Stimulated activated CD4-positive, alpha-beta T cell treated with anti-CD3 and anti-CD28 coated beads, Interleukin-15, amount 100 ng/mL, for 1 hour (primary cell): ENCODE results near the gene POU2F2.
"Not testable (repeated sequence)": the region's sequence is repeated elsewhere in the genome, so short reads cannot be mapped to it uniquely, and the experiment has no call there.

Experiments used
- DNase-seq, 2 donors: peaks; one replicate each; pipeline ENCODE4 v3.0.0-alpha.2; 2020; ENCODE audit warnings: low read depth in 1 of 2, low spot score in 1 of 2

The POU2F2 gene

DNA sequence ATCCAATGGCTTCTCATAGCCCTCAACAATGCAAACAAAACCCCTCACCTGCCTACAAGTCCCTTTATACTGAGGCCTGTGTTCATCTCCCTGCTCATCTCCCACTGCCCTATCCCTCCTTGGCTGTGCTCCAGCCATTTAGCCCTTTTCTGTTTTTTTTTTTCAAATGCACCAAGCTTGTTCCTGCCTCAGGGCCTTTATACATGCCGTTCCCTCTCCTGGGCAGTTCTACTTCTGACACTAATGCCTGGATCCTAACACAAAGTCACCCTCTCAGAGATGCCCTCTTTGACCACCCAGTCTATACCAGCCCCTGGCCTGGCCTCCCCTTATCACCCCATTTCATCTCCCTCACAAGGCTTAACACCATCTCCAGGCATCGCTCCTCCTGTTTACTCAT, 29.4 kb downstream of the POU2F2 start:
- DNase-seq = no peak

DNA sequence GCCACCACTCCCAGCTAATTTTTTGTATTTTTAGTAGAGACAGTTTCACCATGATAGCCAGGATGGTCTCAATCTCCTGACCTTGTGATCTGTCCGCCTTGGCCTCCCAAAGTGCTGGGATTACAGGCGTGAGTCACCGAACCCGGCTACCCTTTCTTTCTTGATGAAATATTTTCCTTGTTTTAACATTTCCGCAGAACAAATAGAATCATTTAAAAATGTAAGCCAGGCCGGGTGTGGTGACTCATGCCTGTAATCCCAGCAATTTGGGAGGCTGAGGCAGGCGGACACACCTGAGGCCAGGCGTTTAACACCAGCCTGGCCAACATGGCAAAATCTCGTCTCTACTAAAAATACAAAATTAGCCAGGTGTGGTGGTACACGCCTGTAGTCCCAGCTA, 32.0 kb downstream of the POU2F2 start:
- DNase-seq = not testable (repeated sequence)

- DNase-seq = no peak
Observed at GRCh38 chr19:42099336-42099925, 32.8 kb downstream of the POU2F2 start.

GRCh38 chr19:42098781-42099180, 33.5 kb downstream of the POU2F2 start:
- no peak for DNase-seq

DNA sequence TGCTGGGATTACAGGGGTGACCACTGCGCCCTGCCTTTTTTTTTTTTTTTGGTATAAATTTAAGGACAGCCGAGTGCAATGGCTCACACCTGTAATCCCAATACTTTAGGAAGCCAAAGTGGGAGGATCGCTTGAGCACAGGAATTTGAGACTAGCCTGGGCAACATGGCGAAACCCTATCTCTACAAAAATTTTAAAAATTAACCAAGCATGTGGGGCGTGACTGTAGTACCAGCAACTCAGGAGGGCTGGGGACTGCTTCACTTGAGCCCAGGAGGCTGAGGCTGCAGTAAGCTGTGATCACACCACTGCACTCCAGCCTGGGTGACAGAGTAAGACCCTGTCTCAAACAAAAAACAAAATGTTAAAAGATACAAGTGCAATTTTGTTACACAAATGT, 34.8 kb downstream of the POU2F2 start:
- no peak for DNase-seq

DNA sequence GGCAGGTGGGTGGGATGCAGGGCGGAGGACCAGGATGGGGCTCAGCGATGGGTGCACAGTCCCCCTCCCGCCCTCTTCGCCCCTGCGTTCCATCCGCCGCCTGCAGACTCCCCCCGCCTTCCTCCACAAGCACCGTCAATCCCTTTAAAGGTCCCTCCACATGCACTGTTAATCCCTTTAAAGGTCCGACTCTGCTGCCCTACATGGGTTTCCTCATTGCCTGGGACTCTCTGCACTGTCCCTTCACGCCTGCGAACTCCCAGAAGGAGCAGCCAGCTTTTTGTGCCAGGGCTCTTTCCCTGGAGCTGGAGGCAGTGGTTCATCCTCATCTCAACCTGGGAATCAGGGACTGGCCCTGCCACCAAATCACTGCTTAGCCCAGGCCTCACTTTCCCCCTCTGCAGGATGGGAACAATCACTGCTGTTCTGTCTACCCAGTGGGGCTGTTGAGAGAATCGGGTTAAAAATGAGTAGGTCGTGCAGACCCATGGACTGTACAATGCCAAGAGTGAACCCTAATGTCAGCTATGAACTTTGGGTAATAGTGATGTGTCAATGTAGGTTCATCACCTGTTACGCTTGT, 35.9 kb downstream of the POU2F2 start:
- DNase-seq = no peak

DNA sequence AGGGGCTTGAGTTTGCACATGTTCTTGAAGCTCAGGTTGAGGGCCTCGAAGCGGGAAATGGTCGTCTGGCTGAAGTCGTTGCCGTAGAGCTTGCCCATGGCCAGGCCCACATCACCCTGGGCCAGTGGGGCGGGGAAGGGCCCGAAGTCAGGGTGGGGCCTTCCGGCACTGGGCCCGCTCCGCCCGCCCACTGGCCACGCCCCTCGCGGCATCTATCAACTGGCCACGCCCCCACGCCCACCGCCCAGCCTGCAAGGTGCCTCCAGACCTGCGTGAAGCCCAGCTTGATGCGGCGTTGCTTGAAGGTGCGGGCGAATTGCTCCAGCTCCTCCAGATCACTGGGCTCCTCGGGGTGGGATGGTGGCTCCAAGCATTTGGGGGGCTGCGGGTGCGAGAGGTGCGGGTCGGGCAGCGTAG, 36.4 kb downstream of the POU2F2 start:
- no peak for DNase-seq

- no peak for DNase-seq
Observed at GRCh38 chr19:42095142-42095813, 37.0 kb downstream of the POU2F2 start.

DNA sequence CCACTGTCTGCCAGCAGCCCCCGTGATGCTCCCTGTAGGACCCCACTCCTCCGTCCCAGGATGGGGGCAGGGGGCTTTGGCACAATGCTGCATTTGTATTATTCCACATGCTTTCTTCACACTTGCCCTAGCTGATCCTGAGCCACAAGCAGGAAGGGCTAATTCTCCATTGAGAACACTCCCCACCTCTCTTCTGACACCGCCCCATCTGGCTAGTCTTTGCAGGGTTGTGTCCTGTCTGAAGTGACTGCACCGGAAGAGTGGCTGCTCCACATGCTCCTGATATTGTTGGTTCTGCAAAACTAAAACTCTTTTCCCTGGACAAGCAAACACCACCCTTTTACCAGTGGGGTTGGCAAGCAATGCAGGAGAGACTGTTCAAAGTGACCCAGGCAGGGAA, 38.3 kb downstream of the POU2F2 start:
- no peak for DNase-seq

DNA sequence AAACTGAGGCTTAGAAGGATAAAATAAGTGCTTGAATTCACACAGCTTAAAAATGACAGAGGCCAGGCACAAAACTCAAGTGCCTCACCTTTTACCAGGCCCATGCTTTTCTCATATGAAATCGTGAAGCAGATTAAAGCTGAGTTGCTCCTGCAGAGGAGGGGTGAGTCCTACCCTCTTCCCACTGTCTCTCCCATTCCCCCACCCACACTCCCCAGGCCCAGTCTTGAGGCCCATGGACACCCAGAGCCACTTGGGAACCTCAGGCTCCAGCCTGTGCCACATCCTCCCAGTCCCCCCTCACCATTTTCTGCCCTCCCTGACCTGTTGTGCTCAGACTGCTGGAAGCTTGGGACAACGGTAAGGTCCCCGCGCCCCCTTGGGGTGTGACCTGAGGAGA, 38.7 kb downstream of the POU2F2 start:
- DNase-seq = no peak

DNA sequence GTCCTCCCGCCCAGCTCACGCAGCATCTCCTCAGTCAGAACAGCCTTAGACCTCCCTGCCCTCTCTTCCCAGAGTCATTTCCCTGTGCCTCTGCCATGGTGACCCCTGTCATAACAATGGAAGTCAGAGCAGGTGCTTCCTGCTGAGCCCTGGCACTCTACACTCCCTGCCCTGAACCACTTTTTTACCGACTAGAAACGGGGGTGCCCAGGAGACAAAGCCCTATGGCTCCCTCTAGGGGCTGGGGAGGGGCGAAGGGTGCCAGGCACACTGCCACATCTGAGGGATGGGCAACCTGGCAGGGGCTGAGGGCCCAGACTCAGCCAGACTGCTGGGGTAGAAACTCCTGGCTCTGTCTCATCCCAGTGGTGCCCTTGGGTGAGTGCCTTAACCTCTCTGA, 39.9 kb downstream of the POU2F2 start:
- DNase-seq = no peak

DNA sequence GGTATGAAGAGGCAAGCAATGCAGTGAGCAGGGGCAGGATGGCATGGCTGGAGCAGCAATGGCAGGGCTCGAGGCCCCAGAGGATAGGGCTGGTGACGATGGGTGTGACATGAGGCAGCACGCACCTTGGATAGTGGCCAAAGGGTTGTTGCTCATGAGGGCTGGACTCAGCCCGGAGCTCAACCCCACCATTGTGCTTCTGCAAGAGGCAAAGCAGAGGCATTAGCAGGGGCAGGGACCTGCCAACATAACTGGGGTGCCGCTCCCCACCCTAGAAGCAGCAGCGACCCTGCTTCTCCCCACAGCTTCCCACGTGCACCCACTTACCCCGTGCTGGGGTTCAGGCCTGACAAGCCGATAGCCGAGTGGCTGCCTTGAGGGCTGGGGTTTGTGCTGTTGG, 40.5 kb downstream of the POU2F2 start:
- DNase-seq = no peak

DNA sequence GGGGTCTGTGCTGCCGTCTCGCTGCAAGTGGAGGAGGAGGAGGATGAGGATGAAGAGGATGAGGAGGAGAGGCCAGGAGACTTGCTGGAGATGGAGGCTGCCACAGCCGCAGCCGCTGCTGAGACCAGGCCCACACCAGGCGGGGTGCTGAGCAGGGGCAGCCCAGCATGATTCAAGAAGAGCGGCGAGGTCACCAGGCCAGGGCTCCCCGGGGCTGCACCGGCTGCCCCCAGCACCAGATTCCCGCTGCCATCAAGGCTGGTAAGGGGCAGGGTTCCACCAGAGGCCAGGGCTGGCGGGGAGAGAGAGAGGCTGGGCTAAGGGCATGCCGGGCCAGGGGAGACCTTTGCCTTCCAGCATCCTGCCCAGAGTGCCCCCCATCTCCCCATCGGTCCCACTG, 40.9 kb downstream of the POU2F2 start:
- DNase-seq = no peak

DNA sequence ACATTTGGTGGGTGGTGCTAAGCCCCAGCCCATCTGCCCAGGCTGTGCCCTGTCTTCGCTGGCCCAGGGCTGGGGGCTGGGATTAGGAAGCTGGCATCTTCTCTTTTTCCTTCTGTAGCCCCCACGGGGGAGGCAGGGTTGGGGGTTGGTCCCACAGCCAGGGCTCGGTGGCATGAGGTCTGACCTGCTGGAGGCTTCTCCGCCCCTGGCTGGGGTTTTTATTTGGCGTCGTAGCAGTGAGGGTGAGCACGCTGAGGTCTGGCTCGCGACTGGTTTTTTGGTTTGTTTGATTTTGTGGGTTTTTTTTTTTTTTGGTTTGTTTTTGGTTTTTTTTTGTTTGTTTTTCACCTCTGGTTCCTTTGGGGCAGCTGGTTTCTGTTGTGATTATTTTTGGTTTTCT, 41.6 kb downstream of the POU2F2 start:
- no peak for DNase-seq

- DNase-seq = no peak
Observed at GRCh38 chr19:42089772-42090171, 42.5 kb downstream of the POU2F2 start.

DNA sequence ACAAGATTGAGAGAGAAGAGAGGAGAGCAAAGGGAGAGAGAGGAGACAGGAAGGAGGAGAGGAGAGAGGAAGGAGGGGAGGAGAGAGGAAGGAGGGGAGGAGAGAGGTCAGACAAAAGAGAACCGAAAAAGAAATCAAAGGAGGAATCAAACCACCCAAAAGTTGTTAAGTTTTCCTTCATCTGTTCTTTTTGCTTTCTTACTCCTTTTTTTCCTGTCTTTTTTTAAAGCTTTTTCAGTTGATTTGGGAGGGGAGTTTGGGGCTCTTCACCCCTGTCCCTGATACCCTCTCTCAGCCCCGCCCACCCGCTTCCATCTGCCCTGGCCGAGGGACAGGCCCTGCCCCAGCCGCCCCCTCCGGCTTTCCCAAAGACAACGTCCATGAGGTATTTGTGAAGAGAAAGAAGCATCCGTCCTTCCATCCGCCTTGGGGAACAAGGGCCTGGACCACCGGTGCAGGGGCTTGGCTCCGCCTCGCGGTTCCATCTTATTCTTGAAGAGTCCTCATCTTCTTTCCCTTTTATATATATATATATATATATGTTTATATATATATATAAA, 43.0 kb downstream of the POU2F2 start:
- no peak for DNase-seq

DNA sequence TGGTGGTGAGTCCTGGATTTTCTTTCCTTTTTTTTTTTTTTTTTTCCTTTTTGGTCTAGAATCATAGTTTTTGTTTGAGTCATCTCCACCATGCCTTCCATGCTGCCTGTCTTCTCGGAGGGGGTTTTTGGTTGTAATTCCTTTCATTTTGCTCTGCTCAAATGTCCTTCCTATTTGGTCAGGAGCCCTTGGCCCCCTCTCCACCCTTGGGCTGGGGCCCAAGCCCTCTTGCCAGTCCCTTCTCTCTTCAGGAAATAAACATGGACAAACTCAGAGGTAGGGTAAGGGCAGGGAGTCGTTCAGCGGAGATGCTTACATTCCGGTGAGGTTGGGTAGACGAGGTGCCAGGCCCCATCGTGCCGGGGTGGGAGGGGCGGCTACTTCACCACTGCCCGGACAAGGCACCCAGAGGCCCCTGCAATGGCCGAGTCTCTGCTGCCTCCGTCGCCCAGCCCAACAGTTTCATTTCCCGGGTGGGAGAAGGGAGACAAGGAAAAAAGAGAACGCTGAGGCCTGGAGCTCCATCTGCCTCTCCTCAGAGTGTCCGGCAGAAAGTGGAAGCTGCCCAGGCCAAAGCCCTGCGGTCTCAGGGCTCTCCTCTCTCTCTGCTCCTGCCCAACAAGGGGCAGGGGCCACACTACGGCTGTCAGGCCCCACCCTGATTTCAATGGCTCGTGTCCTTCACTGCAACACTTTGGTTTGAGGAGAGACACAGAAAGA, 43.6 kb downstream of the POU2F2 start:
- no peak for DNase-seq

DNA sequence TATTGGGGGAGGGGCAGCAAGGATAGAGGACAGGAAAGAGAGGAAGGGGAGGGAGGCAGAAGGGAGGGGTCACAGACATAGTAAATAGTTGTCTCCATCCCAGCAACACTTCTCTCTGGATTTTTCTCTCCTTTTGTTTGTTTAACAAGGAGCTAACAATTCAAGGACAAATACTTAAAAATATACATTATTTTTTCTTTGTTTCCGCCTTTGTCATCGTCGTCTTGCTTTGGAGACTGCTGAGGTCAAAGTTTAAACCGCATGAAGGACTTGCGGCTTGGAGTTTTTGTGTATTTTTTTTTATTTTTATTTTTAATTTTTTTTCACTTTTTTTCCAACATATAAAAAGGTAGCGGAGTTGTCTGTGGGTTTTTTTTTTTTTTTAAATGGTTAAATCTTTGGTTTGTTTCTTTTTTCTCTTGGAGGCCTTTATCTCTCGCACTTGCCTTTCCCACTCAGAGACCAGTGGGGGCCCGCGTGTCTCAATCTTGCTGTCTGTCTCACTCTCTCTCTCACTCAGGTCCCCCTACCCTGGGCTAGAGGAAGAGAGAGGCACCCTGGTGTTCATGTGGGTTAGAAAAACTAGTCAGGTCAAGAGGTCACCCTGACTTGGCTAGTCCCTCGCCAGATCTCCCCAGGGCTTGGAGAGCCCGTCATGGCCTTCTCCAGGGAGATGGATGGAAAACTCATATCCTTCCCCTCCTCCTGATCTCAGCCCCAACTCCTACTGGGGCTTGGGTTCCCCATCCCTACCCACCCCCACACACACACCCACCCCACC, 45.3 kb downstream of the POU2F2 start:
- DNase-seq = no peak

- no peak for DNase-seq
Observed at GRCh38 chr19:42086188-42086736, 46.0 kb downstream of the POU2F2 start.

- DNase-seq = no peak
Observed at GRCh38 chr19:42083537-42083936, 48.7 kb downstream of the POU2F2 start.
